ENCODE results near the gene MTHFS. TPM values are rescaled to one million over a fixed set of nuclear protein-coding genes. Genes with fewer than 3 reads are reported as not detected.
"Not testable (repeated sequence)": the region's sequence is repeated elsewhere in the genome, so short reads cannot be mapped to it uniquely, and the experiment has no call there.

Gene MTHFS
- total and polyA plus RNA-seq, 8 donors = 5.7 to 101 (median 48.1) TPM; not detected in 2

DNA sequence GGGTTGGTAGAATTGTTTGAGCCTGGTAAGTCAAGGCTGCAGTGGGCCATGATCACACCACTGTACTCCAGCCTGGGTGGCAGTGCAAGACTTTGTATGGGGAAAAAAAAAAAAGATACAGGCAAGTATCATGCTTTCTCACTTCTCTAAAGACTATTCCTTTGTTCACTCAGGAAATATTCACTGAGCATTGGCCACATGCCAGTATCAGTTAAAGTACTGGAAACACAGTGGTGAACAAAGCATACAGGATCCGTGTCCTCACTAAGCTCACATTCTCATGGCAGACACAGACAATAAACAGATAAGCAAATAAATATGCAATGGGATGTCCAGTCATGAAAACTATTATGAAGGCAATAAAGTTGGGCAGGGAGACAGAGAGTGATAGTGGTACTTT lies 5.1 kb upstream of the MTHFS start:
- intact Hi-C loops (cut with DNase I; ENCODE audit: low total_unique reads) = no loop called here
- no peak for DNase-seq
- H3K4me3 ChIP-seq = no peak overlapping the region
- TF ChIP-seq EP300 (IDR thresholded peaks at IDR 0.05) (no peak), POLR2AphosphoS5 (IDR thresholded peaks at IDR 0.05) (no peak), POLR2A (IDR thresholded peaks at IDR 0.05) (no peak)
- TF ChIP-seq, protein P1, sequence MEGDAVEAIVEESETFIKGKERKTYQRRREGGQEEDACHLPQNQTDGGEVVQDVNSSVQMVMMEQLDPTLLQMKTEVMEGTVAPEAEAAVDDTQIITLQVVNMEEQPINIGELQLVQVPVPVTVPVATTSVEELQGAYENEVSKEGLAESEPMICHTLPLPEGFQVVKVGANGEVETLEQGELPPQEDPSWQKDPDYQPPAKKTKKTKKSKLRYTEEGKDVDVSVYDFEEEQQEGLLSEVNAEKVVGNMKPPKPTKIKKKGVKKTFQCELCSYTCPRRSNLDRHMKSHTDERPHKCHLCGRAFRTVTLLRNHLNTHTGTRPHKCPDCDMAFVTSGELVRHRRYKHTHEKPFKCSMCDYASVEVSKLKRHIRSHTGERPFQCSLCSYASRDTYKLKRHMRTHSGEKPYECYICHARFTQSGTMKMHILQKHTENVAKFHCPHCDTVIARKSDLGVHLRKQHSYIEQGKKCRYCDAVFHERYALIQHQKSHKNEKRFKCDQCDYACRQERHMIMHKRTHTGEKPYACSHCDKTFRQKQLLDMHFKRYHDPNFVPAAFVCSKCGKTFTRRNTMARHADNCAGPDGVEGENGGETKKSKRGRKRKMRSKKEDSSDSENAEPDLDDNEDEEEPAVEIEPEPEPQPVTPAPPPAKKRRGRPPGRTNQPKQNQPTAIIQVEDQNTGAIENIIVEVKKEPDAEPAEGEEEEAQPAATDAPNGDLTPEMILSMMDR (IDR thresholded peaks at IDR 0.05) = no peak
- H3K36me3 ChIP-seq = no peaks in the 10 kb centered on the region
- no peak overlapping the region for H3K27ac ChIP-seq
- H3K27me3 ChIP-seq = no peaks in the 10 kb centered on the region
- peaks cover 5 to 27% (median 9%) of the 10 kb centered on the region in 4 donors for H3K4me1 ChIP-seq
- H3K9me3 ChIP-seq = no peaks in the 10 kb centered on the region
- 34 to 67% (median 44%) methylated on average over 1 of the region's 1 CpG for WGBS, 5 donors

DNA sequence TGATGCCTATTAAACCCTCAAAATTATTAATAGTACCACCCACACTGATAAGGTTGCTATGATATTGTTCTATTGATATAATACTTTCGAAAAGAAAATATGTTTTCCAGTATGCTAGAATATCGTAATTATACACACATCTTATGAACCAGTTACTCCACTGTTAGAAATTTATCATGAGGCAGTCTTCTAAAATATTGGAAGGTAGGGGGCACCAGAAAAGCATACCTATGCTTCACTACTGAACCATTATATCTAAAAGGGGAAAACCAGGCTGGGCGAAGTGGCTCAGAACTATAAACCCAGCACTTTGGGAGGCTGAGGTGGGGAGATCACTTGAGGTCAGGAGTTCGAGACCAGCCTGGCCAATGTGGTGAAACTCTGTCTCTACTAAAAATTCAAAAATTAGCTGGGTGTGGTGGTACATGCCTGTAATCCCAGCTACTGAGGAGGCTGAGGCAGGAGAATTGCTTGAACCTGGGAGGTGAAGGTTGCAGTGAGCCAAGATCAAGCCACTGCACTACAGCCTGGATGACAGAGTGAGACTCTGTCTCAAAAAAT lies 4.1 kb upstream of the MTHFS start:
- DNase-seq; H3K36me3 ChIP-seq; intact Hi-C loops (cut with DNase I; ENCODE audit: low total_unique reads); H3K27me3 ChIP-seq; H3K27ac ChIP-seq; H3K9me3 ChIP-seq; H3K4me3 ChIP-seq: not testable (repeated sequence)
- WGBS, 5 donors = 87 to 93% (median 90%) methylated on average over 4 of the region's 4 CpGs
- peaks cover 10 to 33% (median 14%) of the 10 kb centered on the region in 4 donors for H3K4me1 ChIP-seq
- TF ChIP-seq, protein P1 (IDR thresholded peaks at IDR 0.05) = peak in 1 of 7 experiments; percentile 7

DNA sequence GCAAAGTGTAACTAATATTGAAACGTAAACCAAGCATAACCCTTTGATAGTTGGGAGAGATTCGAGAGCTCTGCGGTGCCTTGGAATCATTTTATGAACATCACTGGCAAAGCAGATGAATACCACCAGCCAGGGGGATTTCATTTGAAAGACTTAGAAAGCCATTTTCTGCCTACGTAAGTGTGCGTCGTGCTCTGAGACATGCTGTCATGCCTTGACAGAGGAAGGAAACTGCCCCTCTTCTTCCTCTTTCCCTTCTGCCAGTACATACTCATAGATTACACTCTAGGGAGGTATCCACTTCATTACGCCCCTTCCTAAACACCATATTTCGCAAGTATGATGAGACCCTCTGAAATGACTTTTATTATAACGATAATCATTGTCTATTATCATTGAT lies 3.3 kb upstream of the MTHFS start:
- H3K36me3 ChIP-seq = no peaks in the 10 kb centered on the region
- DNase-seq = no peak
- H3K27ac ChIP-seq = peak overlapping the region in 2 of 5 donors; percentile 17 to 51
- no peak for TF ChIP-seq POLR2AphosphoS5 (IDR thresholded peaks at IDR 0.05)
- no peak for TF ChIP-seq POLR2A (IDR thresholded peaks at IDR 0.05)
- no peak for TF ChIP-seq EP300 (IDR thresholded peaks at IDR 0.05)
- TF ChIP-seq, protein P1 (IDR thresholded peaks at IDR 0.05) = no peak
- no peak overlapping the region for H3K4me3 ChIP-seq
- H3K27me3 ChIP-seq = no peaks in the 10 kb centered on the region
- WGBS, 5 donors = 84 to 96% (median 90%) methylated on average over 9 of the region's 9 CpGs
- H3K4me1 ChIP-seq = peaks cover 10 to 41% (median 18%) of the 10 kb centered on the region in 4 donors
- intact Hi-C loops (cut with DNase I; ENCODE audit: low total_unique reads) = no loop called here
- H3K9me3 ChIP-seq = no peaks in the 10 kb centered on the region

DNA sequence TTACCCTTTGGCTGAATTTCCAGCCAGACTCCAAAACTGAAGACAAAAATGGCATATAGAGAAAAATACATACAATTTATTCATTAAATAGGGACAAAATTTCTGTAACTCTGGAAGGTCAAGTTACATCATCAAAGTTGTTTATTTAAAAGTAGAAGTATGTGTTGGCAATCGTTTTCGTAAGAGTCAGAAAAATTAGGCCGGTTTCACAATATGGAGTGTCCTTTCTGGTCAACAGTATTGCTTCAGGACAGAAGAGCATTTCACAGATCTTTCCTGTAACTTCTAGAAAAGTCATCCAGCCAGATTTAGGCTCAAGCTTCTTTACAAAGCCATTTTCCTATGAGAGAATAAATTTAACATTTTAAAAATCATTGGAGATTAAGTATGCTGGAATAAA lies 2.0 kb upstream of the MTHFS start:
- Histone ChIP-seq H3K27ac (peak overlapping the region in 4 of 5 donors; percentile 30 to 99 (median 66)), H3K4me1 (peaks cover 10 to 37% (median 18%) of the 10 kb centered on the region in 4 donors)
- H3K4me3 ChIP-seq; H3K9me3 ChIP-seq; H3K27me3 ChIP-seq; DNase-seq; intact Hi-C loops (cut with DNase I; ENCODE audit: low total_unique reads); H3K36me3 ChIP-seq: not testable (repeated sequence)
- 51 to 78% (median 69%) methylated on average over 3 of the region's 3 CpGs for WGBS, 5 donors

DNA sequence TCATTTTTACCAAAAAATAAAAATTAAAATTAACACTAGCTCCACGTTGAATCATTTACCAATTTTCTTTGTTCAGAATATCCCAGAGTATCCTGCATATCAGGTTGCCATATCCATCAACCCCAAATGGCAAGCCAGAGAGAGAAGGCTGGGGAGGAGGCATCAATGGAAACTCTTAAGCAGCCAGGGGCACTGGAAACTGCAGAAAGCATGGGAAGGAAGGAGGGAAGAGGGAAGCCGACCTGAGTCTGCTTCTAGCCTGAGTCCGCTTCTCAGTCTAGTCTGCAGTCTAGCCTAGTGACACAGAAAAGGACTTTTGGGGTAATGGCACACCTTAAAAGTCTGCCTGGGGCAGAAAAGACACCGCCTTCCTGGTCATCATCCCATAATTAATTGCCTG lies 1.6 kb upstream of the MTHFS start:
- no peak overlapping the region for H3K4me3 ChIP-seq
- intact Hi-C loops (cut with DNase I; ENCODE audit: low total_unique reads) = no loop called here

More for the DNA sequence above, 1.6 kb upstream of the MTHFS start:
- WGBS, 5 donors = 87 to 95% (median 92%) methylated on average over 4 of the region's 4 CpGs
- DNase-seq = no peak
- peak overlapping the region in 4 of 5 donors; percentile 34 to 99 (median 98) for H3K27ac ChIP-seq
- no peaks in the 10 kb centered on the region for H3K36me3 ChIP-seq
- H3K4me1 ChIP-seq = peaks cover 10 to 36% (median 18%) of the 10 kb centered on the region in 4 donors
- no peaks in the 10 kb centered on the region for H3K27me3 ChIP-seq
- H3K9me3 ChIP-seq = no peaks in the 10 kb centered on the region
- TF ChIP-seq POLR2AphosphoS5 (IDR thresholded peaks at IDR 0.05) = no peak
- TF ChIP-seq POLR2A (IDR thresholded peaks at IDR 0.05) = no peak
- TF ChIP-seq, protein P1 (IDR thresholded peaks at IDR 0.05) = no peak
- TF ChIP-seq EP300 (IDR thresholded peaks at IDR 0.05) = no peak
